ENCODE data around the gene ZER1. TPM values are rescaled to one million over a fixed set of nuclear protein-coding genes. Genes with fewer than 3 reads are reported as not detected.

ZER1 gene
- total RNA-seq, 1 donor from 2014 or later = 32.9 TPM

DNA sequence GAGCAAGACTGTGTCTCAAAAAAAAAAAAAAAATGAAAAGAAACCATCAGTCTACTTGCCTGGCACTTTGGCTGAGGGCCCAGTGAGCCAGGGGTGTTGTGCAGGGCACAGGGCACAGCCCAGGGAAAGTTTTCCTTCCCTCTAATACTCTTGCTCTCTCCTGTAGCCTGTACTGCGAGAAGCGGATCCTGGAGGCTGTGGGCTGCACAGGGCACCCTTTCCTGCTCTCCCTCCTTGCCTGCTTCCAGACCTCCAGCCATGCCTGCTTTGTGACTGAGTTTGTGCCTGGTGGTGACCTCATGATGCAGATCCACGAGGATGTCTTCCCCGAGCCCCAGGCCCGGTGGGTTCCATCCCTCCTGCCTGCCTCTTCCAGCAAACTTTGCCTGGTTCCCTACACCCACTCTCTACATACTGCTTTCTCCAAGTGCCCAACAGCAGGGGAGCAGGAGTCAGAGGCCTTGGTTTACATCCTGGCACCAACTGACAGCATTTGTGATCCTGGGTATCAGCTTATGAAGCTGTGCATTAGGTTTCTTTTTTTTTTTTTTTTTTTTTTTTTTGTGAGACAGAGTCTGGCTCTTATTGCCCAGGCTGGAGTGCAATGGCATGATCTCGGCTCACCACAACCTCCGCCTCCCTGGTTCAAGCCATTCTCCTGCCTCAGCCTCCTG, 55.0 kb downstream of the ZER1 start:
- no peak for DNase-seq (ENCODE audit: low spot score)

DNA sequence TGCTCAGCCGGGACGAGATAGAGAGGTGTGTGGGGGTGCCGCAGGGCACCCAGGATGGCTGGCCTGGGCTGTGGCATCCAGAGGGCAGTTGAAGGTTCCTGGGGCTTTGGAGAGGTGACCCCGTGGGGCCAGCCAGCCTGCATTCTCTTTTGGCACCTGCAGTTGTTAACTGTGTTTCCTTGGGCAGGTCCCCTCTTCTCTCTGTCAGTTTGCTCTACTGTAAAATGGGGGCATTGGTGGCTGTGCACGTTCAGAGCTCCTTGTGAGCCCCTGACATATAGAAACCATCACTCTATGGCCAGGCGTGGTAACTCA, 56.3 kb downstream of the ZER1 start:
- no peak for DNase-seq (ENCODE audit: low spot score)

DNA sequence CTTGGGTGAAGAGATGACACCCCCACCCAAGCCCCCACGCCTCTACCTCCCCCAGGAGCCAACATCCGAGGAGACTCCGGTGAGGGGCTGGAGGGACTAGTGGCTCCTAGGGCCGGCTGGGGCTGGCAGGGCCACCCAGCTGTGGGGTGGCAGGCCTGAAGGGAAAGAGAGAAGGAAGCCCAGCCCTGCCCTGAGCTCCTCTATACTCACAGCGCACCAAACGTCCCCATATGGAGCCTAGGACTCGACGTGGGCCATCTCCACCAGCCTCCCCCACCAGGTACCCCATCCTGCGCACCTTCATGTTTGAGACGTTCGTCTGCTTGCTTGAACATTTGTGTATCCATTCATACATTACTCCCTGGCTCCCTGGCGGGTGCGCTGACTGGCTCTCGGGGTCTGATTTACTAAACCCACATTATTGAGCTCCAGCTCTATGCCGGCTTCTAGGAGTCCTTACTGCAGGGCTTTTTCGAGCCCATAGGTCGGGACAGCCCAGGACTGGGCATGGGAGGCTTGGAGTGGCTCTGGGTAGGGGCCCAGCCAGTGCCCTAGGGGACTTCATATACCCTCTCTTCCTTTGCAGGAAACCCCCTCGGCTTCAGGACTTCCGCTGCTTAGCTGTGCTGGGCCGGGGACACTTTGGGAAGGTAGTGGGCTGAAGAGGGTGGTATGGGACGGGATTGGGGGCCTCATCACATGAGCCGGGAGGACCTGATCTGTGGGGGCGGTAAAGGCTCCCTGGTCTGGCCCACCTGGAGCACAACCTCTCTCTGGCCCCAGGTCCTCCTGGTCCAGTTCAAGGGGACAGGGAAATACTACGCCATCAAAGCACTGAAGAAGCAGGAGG, 56.9 kb downstream of the ZER1 start:
- DNase-seq (ENCODE audit: low spot score) = no peak

DNA sequence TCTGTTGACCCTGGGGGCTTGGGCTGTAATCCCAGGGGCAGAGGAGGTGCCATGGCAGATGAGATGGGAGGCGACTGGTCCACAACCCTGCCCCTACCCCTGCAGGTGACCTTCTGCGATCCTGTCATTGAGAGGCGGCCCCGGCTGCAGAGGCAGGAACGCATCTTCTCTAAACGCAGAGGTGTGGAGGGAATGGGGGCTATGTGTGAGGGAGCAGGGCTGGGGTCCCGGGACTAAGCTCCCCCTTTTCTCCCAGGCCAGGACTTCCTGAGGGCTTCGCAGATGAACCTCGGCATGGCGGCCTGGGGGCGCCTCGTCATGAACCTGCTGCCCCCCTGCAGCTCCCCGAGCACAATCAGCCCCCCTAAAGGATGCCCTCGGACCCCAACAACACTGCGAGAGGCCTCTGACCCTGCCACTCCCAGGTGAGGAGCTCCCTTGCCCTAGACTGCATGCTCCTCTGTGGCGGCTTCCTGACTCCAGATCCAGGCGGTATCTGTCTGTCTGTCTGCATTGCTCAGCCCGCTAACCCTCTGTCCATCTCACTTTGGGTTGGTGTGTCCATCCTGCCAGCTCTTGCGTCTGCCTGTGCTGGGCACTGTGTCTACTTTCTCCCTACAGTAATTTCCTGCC, 57.7 kb downstream of the ZER1 start:
- no peak for DNase-seq (ENCODE audit: low spot score)

DNA sequence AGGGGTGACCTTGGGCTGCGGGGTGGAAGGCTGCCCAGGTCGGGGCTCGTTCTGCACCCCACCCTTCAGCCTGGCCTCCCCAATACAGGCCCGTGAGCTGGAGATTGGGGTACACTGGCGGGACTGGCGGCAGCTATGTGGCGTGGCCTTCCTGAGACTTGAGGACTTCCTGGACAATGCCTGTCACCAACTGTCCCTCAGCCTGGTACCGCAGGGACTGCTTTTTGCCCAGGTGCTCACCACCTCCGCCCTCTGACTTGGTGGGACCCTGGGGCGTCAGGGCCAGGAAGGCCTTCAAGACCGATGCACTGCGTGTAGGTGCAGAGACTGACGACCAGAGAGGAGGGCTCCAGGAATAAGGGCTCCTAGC, 58.3 kb downstream of the ZER1 start:
- DNase-seq (ENCODE audit: low spot score) = no peak

DNA sequence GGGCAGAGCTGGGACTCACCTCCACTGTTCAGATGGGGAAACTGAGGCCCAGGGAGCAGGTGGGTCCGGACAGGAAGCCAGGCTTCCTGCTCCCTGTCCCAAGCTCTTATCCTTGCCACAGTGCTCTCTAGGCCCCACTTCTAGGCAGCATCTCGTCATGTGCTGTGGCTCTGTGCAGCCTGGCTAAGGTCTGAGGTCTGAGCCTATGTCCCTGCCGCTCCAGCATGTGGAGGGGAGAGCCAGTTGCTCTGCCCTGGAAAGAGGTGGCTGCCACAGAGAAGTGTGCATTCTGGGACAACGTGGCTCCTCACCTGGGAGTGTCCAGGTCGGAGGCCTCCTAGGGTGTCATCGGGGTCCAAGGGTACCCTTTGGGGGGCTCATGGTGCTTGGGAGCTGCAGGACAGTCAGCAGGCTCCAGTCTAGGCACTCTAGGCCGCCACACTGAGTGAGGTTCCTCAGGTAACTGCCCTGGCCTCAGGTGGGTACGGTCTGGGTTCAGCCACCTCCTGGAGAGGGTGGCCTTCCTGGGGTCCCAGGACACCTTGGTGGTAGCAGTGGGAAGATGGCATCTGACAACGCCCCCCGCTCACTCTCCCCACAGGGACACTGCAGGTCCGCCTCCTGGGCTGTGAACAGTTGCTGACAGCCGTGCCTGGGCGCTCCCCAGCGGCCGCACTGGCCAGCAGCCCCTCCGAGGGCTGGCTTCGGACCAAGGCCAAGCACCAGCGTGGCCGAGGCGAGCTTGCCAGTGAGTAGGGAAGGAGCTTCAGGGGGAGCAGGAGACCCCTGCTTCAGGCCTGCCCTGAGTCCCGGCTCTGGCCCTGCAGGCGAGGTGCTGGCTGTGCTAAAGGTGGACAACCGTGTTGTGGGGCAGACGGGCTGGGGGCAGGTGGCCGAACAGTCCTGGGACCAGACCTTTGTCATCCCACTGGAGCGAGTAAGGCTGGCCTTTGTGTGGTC, 59.0 kb downstream of the ZER1 start:
- DNase-seq (ENCODE audit: low spot score) = no peak

DNA sequence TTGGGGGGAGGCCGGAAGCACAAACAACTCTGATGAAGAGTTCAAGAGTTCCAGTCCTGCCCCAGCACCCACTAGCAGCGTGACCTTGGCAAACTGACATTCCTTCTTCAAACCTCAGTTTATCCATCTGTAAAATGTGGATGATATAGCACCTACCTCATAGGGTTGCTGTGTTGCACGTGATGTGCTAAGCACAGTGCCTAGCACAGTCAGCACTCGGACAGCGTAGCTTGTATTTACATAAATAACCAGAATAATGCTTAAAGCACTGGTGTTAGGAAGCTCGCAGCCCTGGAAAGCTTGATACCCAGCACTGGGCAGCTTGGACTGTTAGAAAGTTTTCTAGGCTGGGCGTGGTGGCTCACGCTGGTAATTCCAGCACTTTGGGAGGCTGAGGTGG, 64.3 kb downstream of the ZER1 start:
- DNase-seq (ENCODE audit: low spot score) = no peak

DNA sequence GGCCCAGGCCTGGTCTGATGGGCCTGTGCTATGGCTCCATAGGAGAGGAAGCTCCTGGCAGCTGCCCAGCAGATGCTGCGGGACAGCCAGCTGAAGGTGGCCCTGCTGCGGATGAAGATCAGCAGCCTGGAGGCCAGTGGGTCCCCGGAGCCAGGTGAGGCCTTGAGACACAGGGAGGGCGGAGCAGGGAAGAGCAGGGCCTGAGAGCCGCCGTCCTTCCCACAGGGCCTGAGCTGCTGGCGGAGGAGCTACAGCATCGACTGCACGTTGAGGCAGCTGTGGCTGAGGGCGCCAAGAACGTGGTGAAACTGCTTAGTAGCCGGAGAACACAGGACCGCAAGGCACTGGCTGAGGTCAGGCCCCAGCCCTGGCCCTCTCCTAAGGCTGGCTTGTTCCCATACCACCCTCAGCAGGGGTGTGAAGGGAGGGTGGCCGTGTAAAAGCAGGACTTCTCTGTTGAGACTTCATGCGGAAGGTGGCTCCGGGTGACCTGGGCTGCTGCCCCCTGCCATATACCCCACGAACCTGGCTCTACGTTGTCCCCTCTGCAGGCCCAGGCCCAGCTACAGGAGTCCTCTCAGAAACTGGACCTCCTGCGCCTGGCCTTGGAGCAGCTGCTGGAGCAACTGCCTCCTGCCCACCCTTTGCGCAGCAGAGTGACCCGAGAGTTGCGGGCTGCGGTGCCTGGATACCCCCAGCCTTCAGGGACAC, 64.9 kb downstream of the ZER1 start:
- no peak for DNase-seq (ENCODE audit: low spot score)

DNA sequence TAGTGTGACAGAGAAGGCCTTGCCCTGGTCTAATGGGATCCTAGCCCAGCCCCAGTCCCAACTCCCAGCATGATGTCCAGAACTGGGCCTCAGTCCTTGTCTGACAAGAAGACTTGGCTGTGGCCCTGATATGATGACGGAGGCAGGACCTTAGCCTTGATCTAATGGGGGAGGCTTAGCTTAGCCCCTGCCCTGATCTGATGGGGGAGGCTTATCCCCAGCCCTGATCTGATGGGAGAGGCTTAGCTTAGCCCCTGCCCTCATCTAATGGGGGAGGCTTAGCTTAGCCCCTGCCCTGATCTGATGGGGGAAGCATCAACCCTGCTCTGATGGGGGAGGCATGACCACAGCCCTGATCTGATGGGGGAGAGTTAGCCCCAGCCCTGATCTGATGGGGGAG, 65.7 kb downstream of the ZER1 start:
- no peak for DNase-seq (ENCODE audit: low spot score)

DNA sequence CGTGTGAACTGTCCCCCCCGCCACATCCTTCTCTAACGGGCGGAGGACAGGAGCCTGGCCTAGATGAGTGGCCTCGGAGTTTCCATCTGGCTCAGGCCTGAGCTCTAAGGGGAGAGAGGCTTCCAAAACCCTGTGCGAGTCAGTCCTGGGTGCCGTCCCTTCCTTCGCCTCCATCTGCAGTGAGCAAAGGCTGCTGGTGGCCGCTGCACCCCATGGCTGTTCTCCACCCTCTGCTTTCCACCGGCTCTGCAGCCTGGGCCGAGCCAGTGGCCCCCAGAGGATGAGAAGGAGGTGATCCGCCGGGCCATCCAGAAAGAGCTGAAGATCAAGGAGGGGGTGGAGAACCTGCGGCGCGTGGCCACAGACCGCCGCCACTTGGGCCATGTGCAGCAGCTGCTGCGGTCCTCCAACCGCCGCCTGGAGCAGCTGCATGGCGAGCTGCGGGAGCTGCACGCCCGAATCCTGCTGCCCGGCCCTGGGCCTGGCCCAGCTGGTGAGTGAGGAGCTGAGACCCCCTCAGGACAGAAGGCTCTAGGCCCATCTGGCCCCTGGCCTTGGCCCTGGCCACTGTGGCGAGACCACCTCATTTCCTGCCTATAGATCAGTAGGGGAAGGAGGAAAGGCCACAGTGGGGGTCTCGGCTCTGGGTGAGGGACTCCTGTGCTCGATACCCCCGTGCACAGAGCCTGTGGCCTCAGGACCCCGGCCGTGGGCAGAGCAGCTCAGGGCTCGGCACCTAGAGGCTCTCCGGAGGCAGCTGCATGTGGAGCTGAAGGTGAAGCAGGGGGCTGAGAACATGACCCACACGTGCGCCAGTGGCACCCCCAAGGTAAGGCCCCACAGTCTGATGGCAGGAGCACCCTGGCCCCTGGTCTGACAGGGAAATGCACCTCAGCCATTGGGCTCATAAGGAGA, 66.4 kb downstream of the ZER1 start:
- DNase-seq (ENCODE audit: low spot score) = no peak

DNA sequence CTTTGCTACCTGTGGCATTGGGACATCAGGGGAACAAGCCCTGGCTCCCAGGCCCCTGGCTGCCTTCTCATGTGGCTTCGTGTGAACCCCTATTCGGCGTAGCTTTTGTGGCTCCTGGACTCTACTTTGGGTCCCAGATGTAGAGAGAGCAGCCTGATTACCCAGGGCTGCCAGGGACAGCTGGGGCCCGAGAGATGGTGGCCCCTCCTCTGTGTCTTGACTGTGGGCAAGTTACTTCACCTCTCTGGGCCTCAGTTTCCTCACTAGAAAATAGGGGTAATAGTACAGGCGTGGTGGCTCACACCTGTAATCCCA, 67.4 kb downstream of the ZER1 start:
- DNase-seq (ENCODE audit: low spot score) = no peak

DNA sequence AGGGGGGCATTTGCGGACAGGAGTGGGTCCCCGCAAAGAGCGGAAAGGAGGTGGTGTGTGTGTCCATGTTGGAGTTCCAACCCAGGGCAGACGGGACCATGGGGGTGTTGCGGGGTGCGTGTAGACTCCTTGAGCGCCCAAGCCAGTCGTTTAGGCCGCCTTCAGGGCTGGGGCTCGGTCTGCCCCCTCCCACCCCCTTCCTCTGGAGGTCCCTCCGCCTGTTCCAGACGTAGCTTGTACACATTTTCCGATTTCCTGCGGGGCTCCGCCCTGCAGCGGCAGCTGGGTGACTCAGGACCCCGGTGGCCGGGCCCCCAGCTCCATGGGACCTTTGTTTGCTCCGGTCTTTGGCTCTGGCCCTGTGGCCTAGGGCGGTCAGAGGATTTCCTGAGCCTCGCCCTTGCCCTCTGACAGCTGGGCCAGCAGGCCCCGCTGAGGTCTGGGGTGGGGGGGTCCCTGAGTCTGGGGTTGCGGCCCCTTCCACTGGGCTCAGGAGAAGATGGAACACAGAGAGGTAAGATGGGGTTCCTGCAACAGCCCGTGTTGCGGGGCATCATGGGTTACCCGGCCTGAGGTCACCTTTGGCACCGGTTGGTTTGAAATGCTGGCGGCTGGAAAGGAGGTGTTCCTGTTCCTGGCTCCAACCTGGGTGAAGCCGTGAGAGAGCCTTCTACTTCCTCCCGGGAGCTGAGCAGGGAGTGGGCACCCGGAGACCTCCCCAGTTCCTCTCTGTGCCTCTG, 67.9 kb downstream of the ZER1 start:
- no peak for DNase-seq (ENCODE audit: low spot score)

DNA sequence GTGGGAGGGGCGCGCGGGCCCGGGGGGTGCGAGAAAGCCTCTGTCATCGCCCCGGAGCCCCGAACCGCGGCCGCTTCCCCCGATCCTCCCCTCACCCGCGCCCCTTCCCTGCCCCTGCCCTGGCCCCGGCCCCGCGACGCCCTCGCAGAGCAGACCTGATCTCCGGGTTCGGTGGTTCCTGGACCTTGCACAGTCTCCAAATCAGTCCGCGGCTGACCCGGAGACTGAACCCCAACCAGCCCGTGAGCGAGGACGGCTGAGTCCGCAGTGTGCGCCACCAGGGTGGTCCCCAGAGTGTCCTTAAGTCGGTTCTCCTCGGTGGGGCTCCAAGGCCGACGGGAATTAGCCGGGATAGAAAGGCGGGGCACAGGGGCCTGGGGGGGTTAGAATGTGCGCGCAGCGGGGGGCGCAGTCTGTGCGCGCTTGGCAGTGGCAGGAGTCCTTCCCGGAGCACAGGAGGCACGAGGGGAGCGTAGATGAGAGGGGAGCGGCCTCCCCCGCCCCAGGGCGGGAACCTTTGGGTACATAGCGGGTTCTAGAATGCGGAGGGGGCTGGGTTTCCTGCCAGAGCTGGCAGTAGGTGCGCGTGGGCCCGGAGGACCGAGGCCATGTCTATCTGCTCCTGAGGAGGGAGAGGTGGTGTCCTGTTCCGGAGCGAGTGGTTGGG, 68.6 kb downstream of the ZER1 start:
- peak; percentile 89 for DNase-seq (ENCODE audit: low spot score)

DNA sequence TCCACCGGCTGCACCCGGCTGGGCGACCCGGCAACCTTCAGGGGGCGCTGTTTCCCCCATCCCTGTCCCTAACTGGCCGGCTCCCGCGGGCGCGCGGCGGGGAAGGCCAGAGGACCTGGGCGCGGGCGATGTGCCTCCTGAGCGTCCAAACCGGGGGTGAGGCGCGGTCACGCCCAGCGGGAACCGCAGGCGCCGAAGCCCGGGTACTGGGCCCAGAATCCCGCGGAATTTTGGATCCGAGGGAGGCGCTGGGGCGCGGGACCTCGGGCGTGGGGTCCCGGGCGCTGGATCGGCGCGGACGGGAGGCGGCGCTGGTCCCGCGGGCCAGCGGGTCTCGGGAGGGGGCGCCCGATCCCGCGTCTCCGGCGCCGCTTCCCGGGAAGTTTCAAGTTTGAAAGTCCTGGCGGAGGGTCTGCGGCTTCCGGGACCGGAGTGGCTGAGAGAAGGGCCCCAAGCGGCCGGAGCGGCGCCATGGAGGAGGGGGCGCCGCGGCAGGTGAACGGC, 69.2 kb downstream of the ZER1 start, which contains the start of gene PKN3:
TSS of gene PKN3 (plus strand) at position 59 of the 504 bp plus-strand sequence. CDS start at position 472, 413 bp downstream.
- peak; percentile 97 for DNase-seq (ENCODE audit: low spot score)

DNA sequence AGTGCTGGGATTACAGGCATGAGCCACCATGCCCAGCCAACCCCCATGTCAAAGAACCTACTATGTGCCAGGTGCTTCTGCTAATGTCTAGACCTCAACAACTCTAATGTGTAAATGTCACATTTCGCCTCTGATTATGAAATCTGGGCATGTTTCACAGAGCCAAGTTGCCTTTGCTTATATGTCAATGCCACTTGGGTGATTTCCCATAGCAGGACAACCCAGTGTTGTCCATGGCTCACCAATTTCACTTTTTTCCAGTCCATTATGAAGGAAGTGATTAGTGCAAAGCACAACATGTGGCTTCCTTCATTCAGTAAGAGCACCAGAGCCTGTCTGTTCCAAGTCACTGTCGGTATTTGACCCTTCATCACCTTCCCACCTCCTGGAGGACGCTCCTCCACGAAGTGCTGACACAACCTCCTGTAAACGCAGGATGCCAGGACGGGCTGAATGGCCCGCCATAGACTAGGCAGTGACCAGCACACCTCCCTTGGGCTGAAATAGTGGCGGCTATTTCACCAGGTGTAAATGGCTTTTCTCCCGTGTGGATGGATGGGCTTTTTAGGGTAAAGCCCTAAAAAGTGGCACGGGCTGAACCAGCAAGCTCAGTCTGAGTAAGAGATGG, 70.4 kb downstream of the ZER1 start:
- DNase-seq (ENCODE audit: low spot score) = peak; percentile 47

DNA sequence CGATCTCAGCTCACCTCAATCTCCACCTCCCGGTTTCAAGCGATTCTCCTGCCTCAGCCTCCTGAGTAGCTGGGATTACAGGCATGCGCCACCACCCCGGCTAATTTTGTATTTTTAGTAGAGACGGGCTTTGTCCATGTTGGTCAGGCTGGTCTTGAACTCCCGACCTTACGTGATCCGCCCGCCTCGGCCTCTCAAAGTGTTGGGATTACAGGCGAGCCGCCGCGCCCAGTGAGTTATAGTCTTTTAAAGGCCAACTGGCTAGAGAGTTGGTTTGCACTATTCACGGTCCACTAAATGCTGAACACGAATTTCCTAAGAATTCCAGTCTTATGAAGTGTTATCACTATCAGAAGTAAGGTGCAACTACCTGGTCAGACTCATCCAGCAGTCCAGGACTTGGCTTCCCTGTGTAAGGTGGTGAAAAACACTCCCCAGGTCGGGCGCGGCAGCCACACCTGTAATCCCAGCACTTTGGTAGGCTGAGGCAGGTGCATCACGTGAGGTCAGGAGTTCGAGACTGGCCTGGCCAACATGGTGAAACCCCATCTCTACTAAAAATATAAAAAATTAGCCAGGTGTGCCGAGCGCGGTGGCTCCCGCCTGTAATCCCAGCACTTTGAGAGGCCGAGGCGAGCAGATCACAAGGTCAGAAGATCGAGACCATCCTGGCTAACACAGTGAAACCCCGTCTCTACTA, 72.5 kb downstream of the ZER1 start:
- DNase-seq (ENCODE audit: low spot score) = peak; percentile 64

Data from mesenteric fat pad (tissue), 1 donor.